Measurements from ENCODE around the gene CDADC1.

Gene CDADC1

DNA sequence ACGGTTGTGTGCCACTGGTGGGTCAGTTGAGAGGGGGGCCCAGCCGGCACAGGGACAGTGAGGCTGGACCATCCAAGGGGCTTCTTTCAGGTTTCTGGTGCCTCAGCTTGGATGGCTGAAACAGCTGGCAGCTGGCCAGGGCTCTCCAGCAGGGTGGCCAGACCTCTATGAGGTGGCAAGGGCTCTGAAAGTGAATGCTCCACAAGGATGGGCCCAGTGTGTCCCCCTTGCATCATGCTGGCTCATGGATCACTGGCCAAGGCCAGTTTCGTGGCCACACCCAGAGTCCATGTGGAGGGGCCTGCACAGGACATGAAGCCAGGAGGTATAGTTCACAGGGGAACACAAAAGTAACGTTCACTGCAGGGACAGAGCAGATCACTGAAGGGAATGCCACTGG, 49.6 kb downstream of the CDADC1 start:
- DNase-seq = no peak

DNA sequence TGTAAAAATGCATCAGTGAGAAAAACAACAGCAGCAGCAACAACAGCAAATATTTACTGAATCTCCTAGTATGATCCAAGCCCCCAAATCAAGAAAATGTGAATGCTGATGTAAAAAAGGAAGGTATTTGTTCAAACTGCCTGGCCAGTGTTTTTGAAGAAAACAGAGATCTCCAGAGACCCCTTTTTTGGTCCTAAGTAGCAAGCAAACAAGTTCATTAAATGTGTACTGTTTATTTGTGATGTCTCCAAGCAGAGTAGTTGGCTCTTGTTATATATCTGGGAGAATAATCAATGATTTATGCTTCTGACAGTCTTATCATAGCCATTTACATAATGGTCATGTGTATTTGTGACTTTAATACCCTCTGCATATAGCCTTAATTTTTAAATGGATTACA, 50.7 kb downstream of the CDADC1 start:
- no peak for DNase-seq

- DNase-seq = no peak
Measured at GRCh38 chr13:49298903-49299605, 51.3 kb downstream of the CDADC1 start.

- no peak for DNase-seq
Measured at GRCh38 chr13:49300276-49300675, 52.6 kb downstream of the CDADC1 start.

GRCh38 chr13:49300739-49301589, 53.2 kb downstream of the CDADC1 start:
- peak; percentile 49 to 65 for DNase-seq

DNA sequence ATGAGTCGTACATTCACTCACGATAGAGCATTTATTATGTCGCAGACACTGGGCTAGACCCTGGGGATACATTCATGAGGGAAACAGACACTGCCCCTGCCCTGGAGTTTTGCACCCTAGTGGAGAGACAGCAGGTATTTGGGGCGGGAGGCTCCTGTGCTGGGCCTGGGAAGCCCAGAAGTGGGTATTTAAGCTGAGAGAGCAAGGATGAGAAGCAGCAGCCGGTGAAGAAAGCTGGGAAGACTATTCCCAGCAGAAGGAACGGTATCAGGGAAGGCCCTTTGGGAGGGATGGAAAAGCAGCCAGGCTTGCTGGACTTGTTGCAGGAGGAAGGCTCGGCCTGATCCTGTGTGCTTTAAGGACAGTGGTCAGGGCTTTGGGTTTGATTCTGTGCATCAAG, 54.5 kb downstream of the CDADC1 start:
- DNase-seq = no peak

DNA sequence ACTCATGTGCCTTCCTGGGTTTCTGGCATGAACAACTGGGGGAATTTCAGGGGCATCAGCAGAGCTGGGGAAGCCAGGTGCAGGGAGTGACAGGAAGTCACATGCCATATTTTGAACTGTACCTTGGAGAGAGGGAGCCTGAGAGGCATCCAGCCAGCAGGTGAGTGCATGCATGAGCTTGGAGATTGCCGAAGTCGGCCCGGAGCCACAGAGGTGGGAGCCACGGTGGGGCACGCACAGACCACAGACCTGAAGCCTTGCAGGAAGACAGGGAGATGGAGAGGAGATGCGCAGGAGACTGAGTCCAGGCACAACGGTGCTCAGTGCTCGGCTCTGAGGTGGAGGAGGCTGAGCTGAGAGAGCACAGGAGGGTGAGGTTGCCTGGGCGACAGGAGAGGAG, 55.1 kb downstream of the CDADC1 start:
- no peak for DNase-seq

DNA sequence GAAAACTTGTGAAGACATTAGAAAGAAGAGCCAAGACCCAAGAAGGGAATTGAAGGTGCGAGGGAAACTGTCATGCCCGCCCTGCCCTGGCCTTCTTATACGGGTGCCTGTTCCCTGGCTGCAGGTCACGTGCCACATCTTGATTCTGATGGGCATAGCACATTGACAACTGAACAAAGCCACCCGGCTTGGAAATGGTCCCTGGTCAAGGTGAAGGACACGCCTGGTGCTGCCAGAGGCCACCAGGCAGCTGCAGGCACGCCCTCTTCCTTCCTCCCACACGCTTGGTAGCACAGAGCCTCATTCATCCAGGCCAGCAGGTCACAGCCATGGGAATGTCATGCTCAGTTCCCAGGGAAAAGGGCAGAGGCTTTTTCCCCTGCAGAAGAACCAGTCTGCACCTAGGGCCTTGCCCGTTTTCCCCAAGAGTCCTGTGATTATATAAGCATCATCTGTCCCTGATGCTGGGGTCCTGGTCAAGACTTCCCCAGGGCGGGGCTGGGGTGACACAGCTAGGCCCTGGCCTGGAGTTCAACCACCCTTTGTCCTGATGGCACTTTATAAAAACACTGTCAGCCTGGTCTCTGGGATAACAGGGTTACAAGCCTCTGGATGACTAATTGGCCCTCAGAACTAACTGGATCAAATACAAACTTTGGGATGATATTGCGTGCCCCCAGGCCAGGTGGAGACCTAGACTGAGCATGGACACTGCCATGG, 56.0 kb downstream of the CDADC1 start:
- DNase-seq = no peak

DNA sequence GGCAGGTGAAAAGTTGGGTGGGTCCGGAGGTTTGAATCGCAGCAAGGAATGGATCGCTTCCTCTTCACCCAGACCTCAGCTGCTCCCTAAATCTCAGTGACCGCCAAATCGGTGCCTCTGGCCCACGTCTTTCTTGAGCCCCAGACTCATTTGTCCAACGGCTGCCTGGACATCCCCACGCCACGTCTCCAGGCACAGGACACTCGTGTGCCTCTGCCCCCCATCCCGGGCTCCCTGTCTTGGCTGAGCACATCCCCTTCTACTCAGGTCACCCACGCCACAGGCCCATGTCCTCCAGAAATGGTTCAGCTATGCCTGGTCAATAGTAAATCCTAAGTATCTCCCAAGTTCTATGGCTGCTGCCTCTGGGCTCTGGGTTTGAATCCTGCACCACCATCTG, 56.6 kb downstream of the CDADC1 start:
- DNase-seq = no peak

- no peak for DNase-seq
Measured at GRCh38 chr13:49304763-49305700, 57.3 kb downstream of the CDADC1 start.

- DNase-seq = no peak
Measured at GRCh38 chr13:49305792-49306425, 58.2 kb downstream of the CDADC1 start.

- no peak for DNase-seq
Measured at GRCh38 chr13:49307365-49307764, 59.6 kb downstream of the CDADC1 start.

GRCh38 chr13:49308097-49308875, 60.6 kb downstream of the CDADC1 start:
- no peak for DNase-seq

- no peak for DNase-seq
Measured at GRCh38 chr13:49308921-49309408, 61.2 kb downstream of the CDADC1 start.

GRCh38 chr13:49310251-49310650, 62.5 kb downstream of the CDADC1 start:
- no peak for DNase-seq

DNA sequence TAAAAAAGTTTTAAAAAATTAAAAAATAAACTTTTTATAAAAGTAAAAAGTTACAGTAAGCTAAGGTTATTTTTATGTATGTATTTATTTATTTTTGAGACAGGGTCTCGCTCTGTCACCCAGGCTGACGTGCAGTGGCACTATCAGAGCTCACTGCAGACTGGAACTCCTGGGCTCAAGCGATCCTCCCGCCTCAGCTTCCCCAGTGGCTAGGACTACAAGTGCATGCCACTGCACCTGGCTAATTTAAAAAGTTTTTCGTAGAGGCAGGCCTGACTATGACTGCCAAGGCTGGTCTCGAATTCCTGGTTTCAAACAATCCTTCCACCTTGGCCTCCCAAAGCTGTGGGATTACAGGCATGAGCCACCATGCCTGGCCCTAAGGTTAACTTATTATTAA, 64.1 kb downstream of the CDADC1 start:
- no peak for DNase-seq

DNA sequence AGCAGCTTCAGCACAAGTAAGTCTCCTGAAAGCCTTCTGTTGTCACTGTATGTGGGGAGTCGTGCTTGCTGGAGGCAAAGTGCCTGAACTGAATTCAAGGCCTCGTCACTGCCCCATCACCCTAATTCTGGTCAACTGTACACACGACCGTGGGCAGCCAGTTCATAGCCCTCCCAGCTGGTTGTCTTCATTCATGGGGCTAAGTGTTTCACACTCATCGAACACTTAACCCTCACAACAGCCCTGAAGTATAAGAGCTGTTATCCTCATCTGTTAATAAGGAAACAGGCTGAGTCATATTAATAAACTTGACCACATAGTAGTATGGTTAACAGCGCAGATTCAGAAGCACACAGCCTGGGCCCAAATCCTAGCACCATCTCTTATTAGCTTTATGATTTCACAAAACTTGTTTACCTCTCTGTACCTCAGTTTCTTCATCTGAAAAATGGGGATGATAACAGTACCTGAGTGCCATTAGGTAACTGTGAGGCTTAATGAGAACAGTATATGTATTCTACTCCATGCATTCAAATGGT, 66.7 kb downstream of the CDADC1 start:
- no peak for DNase-seq

- no peak for DNase-seq
Measured at GRCh38 chr13:49315036-49315565, 67.4 kb downstream of the CDADC1 start.

GRCh38 chr13:49315756-49316482, 68.2 kb downstream of the CDADC1 start:
- no peak for DNase-seq

GRCh38 chr13:49319551-49319950, 71.8 kb downstream of the CDADC1 start:
- no peak for DNase-seq

All from SHP77 (cell line).